GM19239 (cell line): ENCODE data around the gene MED27.

Source experiments
- DNase-seq: peaks from one replicate; pipeline ENCODE4 v3.0.0; 2011; ENCODE audit warnings: low spot score; ENCODE audit not compliant: insufficient read length
- FAIRE-seq: peaks from 2 replicates; lab custom pipeline; 2011; peaks lifted over from hg19 to GRCh38; lab: Jason Lieb, UNC

MED27 gene

DNA sequence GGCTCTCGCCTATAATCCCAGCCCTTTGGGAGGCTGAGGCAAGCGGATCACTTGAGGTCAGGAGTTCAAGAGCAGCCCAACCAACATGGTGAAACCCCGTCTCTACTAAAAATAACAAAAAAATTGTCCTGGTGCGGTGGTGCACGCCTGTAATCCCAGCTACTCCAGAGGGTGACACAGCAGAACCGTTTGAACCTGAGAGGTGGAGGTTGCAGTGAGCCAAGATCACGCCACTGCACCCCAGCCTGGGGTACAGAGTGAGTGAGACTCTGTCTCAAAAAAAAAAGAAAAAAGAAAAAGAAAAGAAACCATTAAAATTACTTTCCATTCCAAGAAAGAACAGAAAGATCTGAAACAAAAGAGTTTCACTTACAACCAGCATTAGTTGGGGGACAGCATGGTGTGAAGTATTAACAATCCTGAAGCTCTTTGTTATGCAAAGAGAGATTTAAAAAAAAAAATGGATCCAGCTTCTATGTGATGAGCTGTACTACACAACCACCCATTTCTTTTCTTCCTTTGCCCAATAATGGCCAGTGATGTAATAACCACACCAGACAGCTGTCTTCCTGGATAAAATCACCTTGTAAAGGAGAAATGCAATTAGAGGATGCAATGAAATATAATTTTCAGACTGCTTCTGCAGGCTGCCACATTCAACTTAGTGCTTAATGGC, 76.9 kb downstream of the MED27 start:
- DNase-seq = no peak

DNA sequence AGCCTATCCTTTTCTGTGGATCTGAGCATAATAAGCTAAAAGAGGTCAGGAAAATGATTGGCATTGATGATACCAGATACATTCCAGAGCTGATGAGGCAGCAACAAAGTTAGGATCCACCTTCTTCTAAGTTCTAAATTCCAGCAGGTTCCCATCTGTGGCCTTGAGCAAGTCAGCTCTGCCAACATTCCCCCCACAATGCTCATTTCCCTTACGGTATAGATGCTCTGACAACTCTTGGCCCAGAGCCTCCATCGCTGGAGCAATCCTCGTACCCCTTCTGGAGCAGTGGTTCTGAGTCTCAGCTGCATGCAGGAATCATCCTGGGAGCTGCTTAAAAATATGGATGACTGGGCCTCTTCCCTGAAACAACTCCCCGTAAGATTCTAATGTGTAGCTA, 78.1 kb downstream of the MED27 start:
- DNase-seq = no peak
- no peak for FAIRE-seq

More for the DNA sequence above, 76.9 kb downstream of the MED27 start:
- FAIRE-seq = peak; percentile 77

DNA sequence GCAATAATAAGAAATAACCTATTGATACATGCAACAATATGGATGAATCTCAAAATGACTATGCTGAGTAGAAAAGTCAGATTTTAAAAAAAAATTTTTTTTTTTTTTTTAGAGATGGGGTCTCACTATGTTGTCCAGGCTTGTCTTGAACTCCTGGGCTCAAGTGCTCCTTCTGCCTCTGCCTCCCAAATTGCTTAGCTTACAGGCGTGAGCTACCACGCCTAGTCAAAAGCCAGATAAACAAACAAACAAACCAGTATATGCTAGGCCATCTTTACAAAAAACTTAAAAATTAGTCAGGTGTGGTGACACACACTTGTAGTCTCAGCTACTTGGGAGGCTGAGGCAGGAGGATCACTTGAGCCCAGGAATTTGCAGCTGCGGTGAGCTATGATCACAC, 79.0 kb downstream of the MED27 start:
- DNase-seq = no peak
- FAIRE-seq = no peak

DNA sequence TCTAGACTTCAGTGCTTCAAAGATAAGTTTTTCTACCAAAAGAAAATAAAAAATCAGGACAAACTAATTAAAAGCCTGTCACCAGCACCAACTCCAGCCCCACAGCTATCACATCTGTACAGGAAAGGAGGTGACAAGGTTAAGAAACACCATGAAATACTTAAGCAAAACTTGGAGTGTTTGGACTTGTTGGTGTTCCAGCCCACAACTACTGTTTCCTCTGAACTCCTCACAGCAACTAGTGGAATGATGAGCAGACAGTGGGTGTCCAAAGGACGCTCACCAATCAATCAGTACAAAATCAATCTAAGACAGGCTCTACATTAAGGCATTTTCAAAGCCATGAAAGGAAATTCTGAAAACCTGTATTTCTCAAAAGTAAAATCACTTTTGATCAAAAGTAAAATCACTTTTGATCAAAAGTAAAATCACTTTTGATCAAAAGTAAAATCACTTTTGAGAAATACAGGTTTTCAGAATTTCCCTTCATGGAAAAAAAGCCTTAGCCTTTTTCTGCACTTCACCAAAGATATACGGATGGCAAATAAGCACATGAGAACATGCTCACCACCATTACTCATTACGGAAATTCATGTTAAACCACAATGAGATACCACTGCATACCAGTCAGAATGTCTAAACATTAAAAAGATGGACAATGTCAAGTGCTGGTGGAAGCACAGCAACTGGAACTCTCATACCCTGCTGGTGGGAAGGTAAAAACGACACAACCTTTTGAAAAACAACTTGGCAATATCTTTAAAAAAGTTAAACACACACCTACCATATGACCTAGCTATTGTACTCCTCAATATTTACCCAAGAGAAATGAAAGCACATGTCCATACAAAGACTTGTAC, 79.7 kb downstream of the MED27 start:
- FAIRE-seq = peak; percentile 62
- DNase-seq = no peak

DNA sequence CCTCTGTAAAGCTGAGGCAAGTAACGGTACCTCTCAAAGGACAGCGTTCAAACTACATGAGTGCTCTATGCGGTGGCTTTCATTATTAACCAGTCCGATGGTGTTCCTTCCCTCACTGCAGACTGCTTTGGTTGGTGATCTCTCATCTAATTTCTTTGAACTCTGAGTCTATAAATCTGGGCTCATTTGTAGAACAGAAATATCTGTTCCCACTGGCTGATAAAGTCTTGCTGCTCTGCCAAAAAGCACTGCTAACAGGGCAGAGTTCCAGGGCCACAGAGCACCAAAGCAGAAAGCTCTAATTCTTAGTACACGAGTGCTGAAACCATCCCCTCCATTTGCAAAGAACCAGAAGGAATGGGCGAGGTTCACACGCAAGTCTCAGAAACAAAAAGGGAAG, 81.9 kb downstream of the MED27 start:
- FAIRE-seq (no peak), DNase-seq (no peak)

DNA sequence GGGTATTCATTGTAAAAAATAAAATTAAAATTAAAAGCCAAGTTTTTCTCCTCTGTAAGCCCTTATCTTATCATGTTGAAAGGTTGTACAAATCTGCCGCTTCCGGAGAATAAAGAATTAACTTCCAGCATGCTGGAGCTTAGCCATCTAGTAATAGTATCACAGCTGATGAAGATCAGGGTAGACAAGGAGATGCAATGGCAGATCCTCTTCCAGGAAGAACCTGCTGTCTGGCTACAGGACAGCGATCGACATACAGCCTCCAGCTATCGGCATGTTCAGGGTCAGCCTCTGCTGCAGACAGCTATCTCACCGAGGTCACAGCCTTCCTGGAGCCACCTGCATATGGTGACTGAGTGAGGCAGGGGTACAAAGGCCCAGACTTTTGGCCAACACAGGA, 82.6 kb downstream of the MED27 start:
- FAIRE-seq = no peak
- DNase-seq = no peak

DNA sequence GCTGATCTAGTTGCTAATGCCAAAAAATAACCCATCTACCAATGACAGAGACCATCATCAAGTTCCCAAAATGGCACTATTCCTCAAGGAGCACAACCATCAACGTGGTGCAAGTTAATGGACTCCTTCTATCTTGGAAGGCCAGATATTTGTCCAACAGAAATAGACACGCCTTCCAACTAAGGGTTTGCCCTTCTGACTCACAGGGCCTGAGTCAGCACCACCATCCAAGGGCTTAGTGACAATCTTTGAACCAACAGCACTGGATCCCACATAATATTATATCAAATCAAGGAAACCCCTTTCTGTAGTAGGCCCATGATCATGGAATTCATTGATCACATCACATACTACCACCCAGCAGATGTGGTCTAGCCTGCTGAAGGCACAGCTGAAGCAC, 84.3 kb downstream of the MED27 start:
- DNase-seq (no peak), FAIRE-seq (no peak)

DNA sequence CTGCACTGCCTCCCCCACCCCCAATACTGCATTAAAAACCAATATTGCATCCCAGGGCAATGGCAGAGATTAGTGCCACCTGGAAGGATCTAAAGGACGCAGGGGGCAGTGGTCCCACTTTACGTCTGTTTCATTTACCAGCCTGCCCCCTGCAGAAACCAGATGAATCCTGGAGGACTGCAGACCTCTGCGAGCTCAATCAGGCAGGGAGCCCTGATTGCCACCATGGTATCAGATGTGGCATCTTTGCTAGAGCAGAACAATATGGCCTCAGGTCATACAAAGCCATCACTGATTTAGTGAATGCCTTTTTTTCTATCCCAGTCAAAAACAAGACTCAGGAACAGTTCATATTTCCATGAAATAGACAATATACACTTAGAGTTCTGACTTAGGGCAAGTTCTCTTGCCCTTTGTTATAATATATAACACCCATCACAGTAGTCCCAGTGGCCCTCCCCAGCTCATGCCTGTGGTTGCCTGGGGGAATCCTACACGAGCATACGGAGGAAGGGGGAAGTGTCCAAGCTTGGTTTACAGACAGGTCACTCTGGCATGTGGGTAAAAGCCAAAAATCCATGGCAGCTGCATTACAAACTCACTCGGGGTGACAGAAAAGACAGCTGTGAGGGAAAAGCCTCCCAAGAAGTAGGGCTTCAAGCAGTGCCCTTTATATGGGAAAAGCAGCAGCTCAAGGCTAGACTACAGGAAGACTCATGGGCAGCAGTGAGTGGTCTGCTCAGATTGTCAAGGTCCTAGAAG, 85.1 kb downstream of the MED27 start:
- no peak for DNase-seq
- FAIRE-seq = no peak

DNA sequence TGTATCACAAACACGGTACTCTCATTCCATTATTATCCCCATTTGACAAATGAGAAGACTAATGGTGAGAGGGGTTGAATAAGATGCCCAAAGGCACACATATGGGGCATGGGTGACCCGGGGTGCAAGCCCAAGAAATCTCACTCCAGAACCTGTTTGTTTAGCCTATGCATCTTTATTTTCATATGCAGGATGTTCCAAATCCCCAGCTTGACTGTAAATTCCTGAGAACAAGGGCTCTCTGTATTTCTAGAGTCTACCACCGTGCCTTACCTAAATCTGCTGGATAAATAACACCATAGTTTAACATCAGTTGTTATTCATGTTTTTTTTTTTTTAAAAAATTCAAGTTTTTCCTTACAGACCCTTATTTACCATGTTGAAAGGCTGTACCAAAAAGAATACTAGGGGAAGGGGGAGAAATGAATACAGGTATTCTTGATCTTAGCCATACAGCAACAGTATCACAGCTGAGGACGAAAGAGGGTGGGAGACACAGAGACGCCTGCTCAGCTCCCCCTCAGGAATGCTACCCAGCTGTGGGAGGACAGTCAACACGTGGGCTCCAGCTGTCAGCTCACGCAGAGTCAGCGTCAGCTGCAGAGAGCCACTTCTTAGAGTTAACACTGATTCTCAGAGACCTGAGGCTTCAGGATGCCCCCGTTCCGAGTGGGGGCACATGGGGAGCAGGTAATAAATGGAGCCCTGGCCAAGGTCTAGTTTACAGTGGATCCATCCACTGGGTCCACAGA, 86.6 kb downstream of the MED27 start:
- FAIRE-seq (no peak), DNase-seq (no peak)

DNA sequence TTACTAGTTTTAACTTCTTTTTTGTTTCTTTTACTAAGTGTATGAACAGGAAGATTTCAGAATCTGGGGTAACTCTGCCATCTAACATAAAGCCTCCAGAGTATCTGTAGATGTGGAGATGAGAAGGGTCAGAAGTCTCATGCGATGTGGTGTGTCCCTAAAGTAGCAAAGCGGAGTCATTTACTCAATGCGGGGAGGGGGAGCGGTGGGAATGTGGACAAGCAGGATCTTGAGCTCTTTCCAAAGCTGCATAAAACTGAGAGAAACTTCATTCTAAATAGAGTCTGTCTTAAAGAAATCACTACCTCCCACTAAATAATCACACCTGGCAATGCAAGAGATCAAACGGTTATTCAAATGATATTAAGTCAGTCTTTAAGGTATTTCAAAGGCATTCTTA, 92.4 kb downstream of the MED27 start:
- FAIRE-seq (no peak), DNase-seq (no peak)

DNA sequence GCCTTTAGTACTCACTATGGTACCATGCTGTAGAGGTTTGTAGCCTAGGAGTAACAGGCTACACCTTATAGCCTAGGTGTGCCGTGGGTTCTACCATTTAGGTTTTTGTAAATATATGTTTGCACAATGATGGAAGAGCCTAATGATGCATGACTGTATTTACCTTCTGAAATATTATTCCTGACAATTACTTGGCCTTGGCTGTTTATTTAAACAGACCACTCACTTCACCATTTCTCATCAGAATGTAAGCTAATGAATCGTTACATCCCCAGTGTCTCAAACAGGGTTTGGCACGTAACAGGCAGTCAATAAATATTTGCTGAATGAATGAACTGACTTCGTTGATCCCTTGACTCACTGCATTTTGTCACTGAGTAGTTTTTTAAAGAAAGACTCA, 93.1 kb downstream of the MED27 start:
- no peak for FAIRE-seq
- no peak for DNase-seq

DNA sequence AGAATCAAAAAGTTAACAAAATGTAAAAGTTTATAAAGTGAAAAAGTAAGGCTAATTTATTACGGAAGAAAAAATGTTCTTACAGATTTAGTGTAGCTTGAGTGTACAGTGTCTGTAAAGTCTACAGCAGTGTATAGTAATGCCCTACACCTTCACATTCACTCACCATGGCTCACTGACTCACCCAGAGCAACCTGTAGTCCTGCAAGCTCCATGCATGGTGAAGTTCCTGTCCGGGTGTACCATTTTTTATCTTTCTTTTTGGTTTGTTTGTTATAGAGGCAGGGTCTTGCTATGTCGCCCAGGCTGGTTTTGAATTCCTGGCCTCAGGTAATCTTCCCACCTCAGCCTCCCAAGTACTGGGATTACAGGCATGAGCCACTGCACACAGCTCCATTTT, 93.6 kb downstream of the MED27 start:
- DNase-seq = no peak
- FAIRE-seq = no peak

DNA sequence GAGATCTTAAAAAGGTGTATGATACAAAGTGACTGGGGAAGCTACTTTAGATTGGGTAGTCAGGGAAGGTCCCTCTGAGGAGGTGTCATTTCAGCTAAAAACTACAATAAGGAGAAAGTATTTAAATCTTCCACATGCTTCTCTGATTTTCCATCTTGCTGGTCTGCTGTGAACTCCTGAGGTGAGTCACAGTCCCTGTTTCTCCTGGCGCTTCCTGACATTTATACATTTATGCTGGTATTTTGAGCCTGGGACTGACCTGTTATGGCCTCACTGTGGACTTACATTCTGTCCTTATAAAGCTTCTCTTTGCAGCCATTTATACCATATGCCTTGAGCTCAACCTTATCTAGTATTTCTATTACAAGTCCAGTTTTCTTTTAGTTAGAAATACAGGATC, 95.1 kb downstream of the MED27 start:
- no peak for DNase-seq
- FAIRE-seq = peak; percentile 8

DNA sequence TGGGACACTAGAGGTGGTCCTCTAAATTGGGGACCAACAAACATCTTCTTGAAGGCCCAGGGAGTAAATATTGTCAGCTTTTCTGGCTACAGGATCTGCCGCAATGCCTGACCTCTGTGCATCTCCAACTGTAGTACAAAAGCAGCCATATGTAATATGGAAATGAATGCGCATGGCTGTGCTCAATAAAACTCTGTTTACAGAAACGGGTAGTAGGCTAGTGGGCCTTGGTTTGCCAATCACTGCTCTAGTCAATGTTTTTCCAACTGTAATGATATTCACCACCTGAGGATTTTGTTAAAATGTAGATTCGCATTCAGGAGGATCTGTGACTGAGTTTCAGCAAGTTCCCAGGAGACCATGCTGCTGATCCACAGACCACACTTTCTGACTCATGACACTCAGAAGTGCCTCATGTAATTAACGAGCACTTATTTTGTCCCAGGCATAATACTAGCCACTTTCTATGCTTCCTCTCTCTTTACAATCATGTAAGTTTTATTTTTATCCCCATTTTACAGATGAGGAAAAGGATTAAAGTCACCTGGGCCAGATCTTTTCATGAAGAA, 96.9 kb downstream of the MED27 start:
- no peak for DNase-seq
- FAIRE-seq = peak; percentile 82

DNA sequence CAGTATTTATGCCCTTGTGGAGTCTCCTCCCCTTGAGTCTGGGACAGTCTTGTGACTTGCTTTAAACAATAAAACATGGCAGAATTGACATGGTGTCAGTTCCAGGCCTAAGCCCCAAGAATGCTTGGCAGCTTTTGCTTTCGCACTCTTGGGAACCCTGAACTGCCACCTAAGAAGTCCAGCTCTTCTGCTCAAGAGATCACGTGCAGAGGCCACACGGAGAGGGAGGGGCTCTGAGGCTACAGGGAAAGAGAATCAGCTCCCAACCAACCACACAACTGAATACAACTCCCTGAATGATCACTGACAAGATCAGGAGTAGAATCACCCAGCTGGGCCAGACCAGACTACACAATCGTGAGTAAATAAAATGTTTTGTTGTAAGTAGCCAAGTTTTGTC, 97.6 kb downstream of the MED27 start:
- DNase-seq (no peak), FAIRE-seq (no peak)

DNA sequence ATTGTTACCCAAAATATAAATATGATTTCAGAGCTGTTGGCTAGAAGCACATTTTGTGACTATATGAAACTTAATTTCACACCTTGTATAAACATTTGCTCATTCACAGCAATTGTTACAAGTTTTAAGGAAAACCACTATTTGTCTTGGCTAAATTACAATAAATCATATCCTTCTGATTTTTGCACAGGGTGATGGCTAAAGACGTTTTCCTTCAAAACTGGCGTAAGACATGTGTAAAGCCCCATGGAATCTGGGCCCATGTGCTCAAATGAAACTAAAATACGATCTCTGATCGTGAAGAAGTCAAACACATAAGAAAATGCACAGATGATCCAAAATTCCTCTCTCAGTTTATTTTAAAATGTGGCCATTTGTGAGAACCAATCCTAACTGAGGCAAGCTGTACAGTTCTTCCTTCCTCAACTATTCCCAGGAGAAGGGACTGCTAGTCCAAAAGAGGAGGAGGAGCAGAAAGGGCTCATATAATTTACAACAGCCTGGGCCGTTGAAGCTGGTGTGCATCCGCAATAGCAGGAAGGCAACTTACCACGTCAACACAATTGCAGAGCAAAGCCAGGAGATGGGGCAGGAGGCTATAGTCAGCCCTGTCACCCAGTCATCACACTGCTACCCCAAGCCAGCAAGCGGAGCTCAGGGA, 98.4 kb downstream of the MED27 start:
- DNase-seq = no peak
- no peak for FAIRE-seq

DNA sequence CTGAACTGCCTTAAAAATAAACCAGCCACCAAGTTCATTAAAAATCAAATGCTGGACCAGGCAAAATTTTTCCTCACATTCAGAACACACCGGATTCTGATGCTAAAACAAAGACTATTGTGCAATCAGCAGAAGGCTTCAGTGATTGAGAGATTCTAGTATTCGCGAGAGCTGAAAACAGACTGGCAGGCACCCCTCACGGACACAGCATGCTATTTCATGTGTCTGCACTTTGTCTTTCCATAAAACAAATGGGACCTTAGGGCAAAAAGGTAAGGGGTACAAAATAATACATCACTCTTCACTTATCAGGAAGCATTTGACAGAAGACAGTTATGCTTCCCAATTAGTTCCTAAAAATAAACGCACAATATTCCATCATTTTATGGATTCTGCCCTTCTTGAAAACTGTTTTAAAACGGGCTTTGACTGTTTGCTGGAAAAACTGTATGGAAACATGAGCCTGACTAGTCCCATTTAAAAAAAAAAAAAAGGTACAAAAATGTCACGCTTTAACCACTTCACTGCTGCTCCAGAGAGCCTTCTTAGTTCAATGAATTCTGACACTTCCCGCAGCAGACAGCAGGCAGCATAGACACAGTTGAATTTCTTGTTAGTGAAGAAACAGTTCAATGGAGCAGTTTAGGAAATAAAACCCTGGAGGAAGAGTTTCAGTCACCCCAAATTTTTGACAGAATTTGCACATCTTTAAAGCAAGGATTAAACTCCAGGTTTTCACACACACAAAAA, 99.2 kb downstream of the MED27 start:
- DNase-seq = no peak
- FAIRE-seq = no peak

DNA sequence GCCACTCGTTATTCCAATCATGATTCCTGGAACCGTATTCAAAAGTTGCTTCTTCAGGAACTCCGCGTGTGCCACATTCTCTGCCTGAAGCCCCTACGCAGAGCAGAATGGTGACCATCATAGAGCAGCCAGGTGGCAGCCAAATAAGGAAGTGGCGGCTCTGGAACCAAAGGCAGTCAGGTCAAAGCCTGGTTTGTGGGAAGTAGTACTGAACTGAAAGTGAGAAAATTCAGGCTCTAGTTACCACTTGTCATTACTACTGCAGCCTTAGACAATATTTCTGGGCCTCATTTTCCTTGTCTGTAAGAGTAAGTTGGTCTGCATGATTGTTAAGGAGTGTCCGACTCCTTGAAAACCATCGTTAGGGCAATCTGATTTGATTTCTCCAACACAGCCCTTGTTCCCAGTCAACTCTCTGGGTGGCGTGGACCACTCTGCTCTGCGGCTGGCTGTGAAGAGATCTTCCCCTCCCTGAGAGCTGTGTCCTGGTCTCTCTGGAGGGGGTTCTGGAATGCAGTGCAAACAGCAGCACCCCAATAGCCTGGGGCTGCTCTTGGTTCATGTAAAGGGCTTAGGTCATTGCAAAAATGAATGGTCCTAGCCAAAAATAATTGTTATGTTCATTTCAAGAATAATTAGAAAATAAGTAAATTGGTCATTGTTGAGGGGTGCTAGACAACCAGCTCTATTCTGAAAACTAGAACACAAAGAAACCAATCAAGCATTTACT, 102.4 kb downstream of the MED27 start:
- DNase-seq (no peak), FAIRE-seq (peak; percentile 56)
